Prostate gland (tissue), 2 donors: ENCODE results near the gene ETFBKMT.

ENCODE experiments used
- POLR2A ChIP-seq: fragments of 450-650 bp; IDR thresholded peaks from one replicate; pipeline ENCODE4 v1.6.1; 2016; ENCODE audit warnings: antibody characterized with exemption, mild to moderate bottlenecking
- POLR2AphosphoS5 ChIP-seq: sonication (generic); formaldehyde crosslinking; IDR thresholded peaks from one replicate; pipeline ENCODE4 v1.6.1; 2017; ENCODE audit warnings: antibody characterized with exemption
- TF ChIP-seq, protein P1 (sequence below), 4 experiments: fragments of 200-600 bp in 2 of 4; fragments of 450-650 bp in 2 of 4; sonication (generic) in 2 of 4; IDR thresholded peaks; 1 replicate in 3 of 4; 2 replicates in 1 of 4; pipeline ENCODE4 v1.5.1; 2016 to 2019; ENCODE audit warnings: antibody characterized with exemption in 4 of 4, mild to moderate bottlenecking in 2 of 4, moderate library complexity in 2 of 4

DNA sequence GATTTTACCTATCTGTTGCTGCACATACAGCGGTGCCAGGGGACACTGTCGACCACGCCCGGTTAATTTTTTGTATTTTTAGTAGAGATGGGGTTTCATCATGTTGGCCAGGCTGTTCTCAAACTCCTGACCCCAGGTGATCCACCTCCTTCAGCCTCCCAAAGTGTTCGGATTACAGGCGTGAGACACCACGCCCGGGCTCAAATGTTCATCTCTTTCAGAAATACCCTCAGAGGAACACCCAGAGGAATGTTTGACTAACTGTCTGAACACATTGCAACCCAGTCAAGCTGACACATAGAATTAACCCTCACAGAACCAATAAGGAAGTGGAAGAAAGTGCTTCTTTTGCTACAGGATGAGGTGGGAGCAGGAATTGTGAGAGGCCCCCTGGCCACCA is 15.0 kb upstream of the ETFBKMT start:
- TF ChIP-seq, protein P1, sequence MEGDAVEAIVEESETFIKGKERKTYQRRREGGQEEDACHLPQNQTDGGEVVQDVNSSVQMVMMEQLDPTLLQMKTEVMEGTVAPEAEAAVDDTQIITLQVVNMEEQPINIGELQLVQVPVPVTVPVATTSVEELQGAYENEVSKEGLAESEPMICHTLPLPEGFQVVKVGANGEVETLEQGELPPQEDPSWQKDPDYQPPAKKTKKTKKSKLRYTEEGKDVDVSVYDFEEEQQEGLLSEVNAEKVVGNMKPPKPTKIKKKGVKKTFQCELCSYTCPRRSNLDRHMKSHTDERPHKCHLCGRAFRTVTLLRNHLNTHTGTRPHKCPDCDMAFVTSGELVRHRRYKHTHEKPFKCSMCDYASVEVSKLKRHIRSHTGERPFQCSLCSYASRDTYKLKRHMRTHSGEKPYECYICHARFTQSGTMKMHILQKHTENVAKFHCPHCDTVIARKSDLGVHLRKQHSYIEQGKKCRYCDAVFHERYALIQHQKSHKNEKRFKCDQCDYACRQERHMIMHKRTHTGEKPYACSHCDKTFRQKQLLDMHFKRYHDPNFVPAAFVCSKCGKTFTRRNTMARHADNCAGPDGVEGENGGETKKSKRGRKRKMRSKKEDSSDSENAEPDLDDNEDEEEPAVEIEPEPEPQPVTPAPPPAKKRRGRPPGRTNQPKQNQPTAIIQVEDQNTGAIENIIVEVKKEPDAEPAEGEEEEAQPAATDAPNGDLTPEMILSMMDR (IDR thresholded peaks at IDR 0.05), result no peak
- TF ChIP-seq POLR2A, result no peak
- TF ChIP-seq POLR2AphosphoS5, result no peak
